Mucosa of rectum (tissue), 2 donors: Measurements from ENCODE around the gene CNST.
"Not testable (repeated sequence)": the region's sequence is repeated elsewhere in the genome, so short reads cannot be mapped to it uniquely, and the experiment has no call there.

ENCODE experiments used
- H3K27ac ChIP-seq, 2 donors: one replicate each; pipeline ENCODE4 v1.7.0; 2013; ENCODE audit warnings: inconsistent platforms in 2 of 2, low read depth in 2 of 2, low read length in 2 of 2
- H3K27me3 ChIP-seq, 2 donors: one replicate each; pipeline ENCODE4 v1.7.0; 2013; ENCODE audit warnings: low read length in 2 of 2; ENCODE audit not compliant: control insufficient read depth in 2 of 2, insufficient read depth in 2 of 2
- H3K36me3 ChIP-seq, 2 donors: one replicate each; pipeline ENCODE4 v1.7.0; 2013; ENCODE audit warnings: low read length in 2 of 2; ENCODE audit not compliant: control insufficient read depth in 2 of 2, insufficient read depth in 2 of 2
- H3K4me1 ChIP-seq, 2 donors: one replicate each; pipeline ENCODE4 v1.7.0; 2013; ENCODE audit warnings: low read length in 2 of 2, mild to moderate bottlenecking in 1 of 2; ENCODE audit not compliant: control insufficient read depth in 2 of 2, insufficient read depth in 2 of 2
- H3K4me3 ChIP-seq, 2 donors: one replicate each; pipeline ENCODE4 v1.7.0; 2013; ENCODE audit warnings: low read length in 2 of 2
- H3K9ac ChIP-seq, 2 donors: one replicate each; pipeline ENCODE4 v1.7.0; 2013; ENCODE audit warnings: low read length in 2 of 2, low read depth in 1 of 2, mild to moderate bottlenecking in 1 of 2
- H3K9me3 ChIP-seq, 2 donors: one replicate each; pipeline ENCODE4 v1.7.0; 2013; ENCODE audit warnings: low read length in 2 of 2; ENCODE audit not compliant: control insufficient read depth in 2 of 2
- donor health status: healthy.
- donor health status: Normal muscosa, but diverticular disease.

Gene CNST

GRCh38 chr1:246712428-246712827 lies 146.2 kb downstream of the CNST start:
- H3K4me1 ChIP-seq: peaks cover 6 to 12% of the 10 kb centered on the region in 2 donors
- not testable (repeated sequence) for H3K36me3 ChIP-seq, H3K9me3 ChIP-seq, H3K27me3 ChIP-seq, H3K9ac ChIP-seq, H3K27ac ChIP-seq, H3K4me3 ChIP-seq
